Heart left ventricle (tissue), 13 donors: Measurements from ENCODE around the gene PCDHB11.
"Not testable (repeated sequence)": the region's sequence is repeated elsewhere in the genome, so short reads cannot be mapped to it uniquely, and the experiment has no call there.

Experiments used
- CTCF ChIP-seq, 12 donors: fragments of 200-600 bp; sonication (generic) in 4 of 12; IDR thresholded peaks; one replicate each; pipeline versions ENCODE4 v1.5.0 to v1.8.0; 2018 to 2022; ENCODE audit warnings: antibody characterized with exemption in 12 of 12, mild to moderate bottlenecking in 5 of 12
- POLR2A ChIP-seq, 2 donors: fragments of 450-650 bp; IDR thresholded peaks; one replicate each; pipeline ENCODE4 v1.6.1; 2017; ENCODE audit warnings: antibody characterized with exemption in 2 of 2, mild to moderate bottlenecking in 2 of 2, moderate library complexity in 2 of 2
- donor health status: ischemic (EF 13 %, LVEDD 7.1; RV severe dilation, severe dysfunction).
- donor health status: DM: no; HTN: yes; CAD: no.
- donor health status: DM: no; HTN: no; CAD: no.
- donor health status: ischemic (EF 25% LVEDD 6.9; RV normal size, moderate dysfunction).
- donor health status: ischemic (EF 25% LVEDD 5.7; RV mildly dilated, moderate dysfunction).
- donor health status: ischemic (EF 35%, LVEDD 5.7; RV mildly dilated, moderate dysfunction).
- donor health status: nonischemic (EF 11% LVEDD 7.7; RV severe dilation, severe dysfunction).
- donor health status: DM: yes; HTN: yes; CAD: no.
- donor health status: PGD.
- donor health status: ischemic (EF 29% LVEDD 5.4; RV normal size, mild dysfunction).
- donor health status: nonischemic (EF 23%, LVEDD 6.1; RV moderate dilation, normal function).

- not testable (repeated sequence) for TF ChIP-seq POLR2A, CTCF (IDR thresholded peaks at IDR 0.05)
Measured at GRCh38 chr5:141216035-141216434, 16.6 kb downstream of the PCDHB11 start.
